Gastrocnemius medialis (tissue), 4 donors: ENCODE measurements around the gene CLEC3B.

ENCODE experiments used
- CTCF ChIP-seq, 5 experiments: fragments of 450-650 bp in 3 of 5; fragments of 200-600 bp in 2 of 5; sonication (generic) in 2 of 5; IDR thresholded peaks in 4 of 5; conservative IDR thresholded peaks in 1 of 5; 1 replicate in 4 of 5; 2 replicates in 1 of 5; pipeline ENCODE4 v1.5.1; 2016 to 2019; ENCODE audit warnings: antibody characterized with exemption in 5 of 5, mild to moderate bottlenecking in 3 of 5, moderate library complexity in 3 of 5
- POLR2A ChIP-seq, 2 donors: fragments of 450-650 bp; IDR thresholded peaks; one replicate each; pipeline ENCODE4 v1.6.1; 2017; ENCODE audit warnings: antibody characterized with exemption in 2 of 2, mild to moderate bottlenecking in 2 of 2, moderate library complexity in 2 of 2

- no peak for TF ChIP-seq CTCF (IDR thresholded peaks at IDR 0.05 in 4 of 5, conservative IDR thresholded peaks at IDR 0.05 in 1 of 5)
- TF ChIP-seq POLR2A (IDR thresholded peaks at IDR 0.05) = no peak
Observed at GRCh38 chr3:45056608-45057301, 30.7 kb downstream of the CLEC3B start.
